Pancreas (tissue), 10 donors: ENCODE data around the gene PTPRK. TPM values are rescaled to one million over a fixed set of nuclear protein-coding genes. Genes with fewer than 3 reads are reported as not detected.
A peak's percentile ranks its signal among the peaks of the same experiment; 100 is the strongest.

Experiments
- ATAC-seq, 4 donors: fragments of 200-7000 bp; cut with Tn5 transposase; one replicate each; pipeline versions ENCODE4 v1.8.0 to v1.9.1; 2020; ENCODE audit warnings: mild to moderate bottlenecking in 4 of 4, moderate library complexity in 4 of 4
- DNase-seq, 6 donors: peaks; one replicate each; pipeline ENCODE4 v3.0.0-alpha.2; 2020
- FAIRE-seq: peaks from 2 replicates; lab custom pipeline; 2012; peaks lifted over from hg19 to GRCh38; lab: Jason Lieb, UNC
- H3K27ac ChIP-seq, 4 donors: fragments of 200-600 bp; sonication (generic); 1 replicate in 3 of 4; 2 replicates in 1 of 4; pipeline versions ENCODE4 v1.5.0 to v1.8.0; 2020
- H3K27me3 ChIP-seq, 4 donors: fragments of 200-600 bp; one replicate each; pipeline ENCODE4 v1.8.0; 2021
- H3K36me3 ChIP-seq, 3 donors: fragments of 200-600 bp; sonication (generic) in 1 of 3; one replicate each; pipeline versions ENCODE4 v1.5.0 to v1.8.0; 2020 to 2021
- H3K4me1 ChIP-seq, 3 donors: fragments of 200-600 bp; one replicate each; pipeline ENCODE4 v1.8.0; 2021
- H3K4me3 ChIP-seq, 4 donors: fragments of 200-600 bp; sonication (generic) in 2 of 4; one replicate each; pipeline versions ENCODE4 v1.5.0 to v1.8.0; 2020 to 2021
- H3K9me3 ChIP-seq, 4 donors: fragments of 200-600 bp; one replicate each; pipeline ENCODE4 v1.8.0; 2021
- WGBS, 2 donors: extraction: QIAGEN DNeasy Blood & Tissue Kit; methylation state at CpG; one replicate each; pipeline ENCODE4 v1.1.7; 2013; 5-methylcytosine and 5-hydroxymethylcytosine counted together
- intact Hi-C, 3 donors: fragments of 100-400 bp; cut with DNase I; formaldehyde crosslinking; loops; one replicate each; pipeline versions ENCODE4 v1.11.1 to v1.14.2; 2022
- polyA plus RNA-seq, 2 donors: library from polyadenylated mRNA; stranded (reverse); fragments of 200-250 nt; gene quantifications; one replicate each; pipeline ENCODE4 v1.2.3, GENCODE V29; 2013
- total RNA-seq, 6 donors: library from RNA; stranded (reverse); fragmentation: NEBNext Ultra II Directional in 4 of 6; extraction: Animal tissue kit (Norgen Biotek cat#: 25700) in 4 of 6; gene quantifications; one replicate each; pipeline versions ENCODE4 v1.2.1 to v1.2.4, GENCODE V29; 2021 to 2023
- TF ChIP-seq, protein P1 (sequence below), 4 donors: fragments of 200-600 bp; sonication (generic) in 3 of 4; IDR thresholded peaks; one replicate each; pipeline versions ENCODE4 v1.5.0 to v1.8.0; 2021; ENCODE audit warnings: antibody characterized with exemption in 4 of 4
- donor health status: healthy with polysubstance abuse.
- donor health status: DM: no; HTN: no; CAD: no; lungs with moderate emphysema.
- donor health status: DM: no; HTN: no; CAD: no.
- donor health status: control.
- donor health status: control.
- donor health status: Bipolar disorder and iron deficiency.
- donor health status: DM: yes; HTN: yes; CAD: no.
- donor health status: DM: no; HTN: no; CAD: no.
- donor health status: DM: no; HTN: no; CAD: no.
- donor health status: DM: yes; HTN: yes; CAD: no.

Gene PTPRK
- total and polyA plus RNA-seq, 8 donors = 10.5 to 72.7 (median 51.7) TPM

DNA sequence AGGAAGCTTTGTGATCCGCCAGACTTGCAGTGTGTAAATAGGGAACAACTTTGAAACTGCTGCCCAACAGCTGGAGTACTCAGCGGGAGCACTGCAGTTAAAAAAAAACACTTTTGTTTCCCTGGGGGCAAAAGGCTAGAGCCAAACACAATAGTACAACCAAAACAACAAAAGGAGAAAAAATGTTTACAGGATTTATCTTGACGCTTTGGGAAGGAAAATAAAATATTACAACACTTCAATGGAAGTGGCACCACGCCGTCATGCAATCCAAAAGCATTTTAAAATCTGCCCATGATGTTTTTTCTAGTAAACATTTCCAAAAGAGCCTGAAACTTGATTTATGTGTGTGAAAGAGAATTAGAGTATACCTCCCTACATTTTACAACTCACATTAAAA is 26.0 kb downstream of the PTPRK start:
- Histone ChIP-seq H3K27me3 (no peaks in the 10 kb centered on the region), H3K4me3 (no peak overlapping the region), H3K4me1 (peaks cover 21 to 46% (median 29%) of the 10 kb centered on the region in 3 donors), H3K9me3 (no peaks in the 10 kb centered on the region), H3K27ac (no peak overlapping the region), H3K36me3 (no peaks in the 10 kb centered on the region)
- no peak for FAIRE-seq
- intact Hi-C loops = no loop called here
- no peak for ATAC-seq
- 84 to 87% methylated on average over 5 of the region's 5 CpGs for WGBS, 2 donors
- TF ChIP-seq, protein P1, sequence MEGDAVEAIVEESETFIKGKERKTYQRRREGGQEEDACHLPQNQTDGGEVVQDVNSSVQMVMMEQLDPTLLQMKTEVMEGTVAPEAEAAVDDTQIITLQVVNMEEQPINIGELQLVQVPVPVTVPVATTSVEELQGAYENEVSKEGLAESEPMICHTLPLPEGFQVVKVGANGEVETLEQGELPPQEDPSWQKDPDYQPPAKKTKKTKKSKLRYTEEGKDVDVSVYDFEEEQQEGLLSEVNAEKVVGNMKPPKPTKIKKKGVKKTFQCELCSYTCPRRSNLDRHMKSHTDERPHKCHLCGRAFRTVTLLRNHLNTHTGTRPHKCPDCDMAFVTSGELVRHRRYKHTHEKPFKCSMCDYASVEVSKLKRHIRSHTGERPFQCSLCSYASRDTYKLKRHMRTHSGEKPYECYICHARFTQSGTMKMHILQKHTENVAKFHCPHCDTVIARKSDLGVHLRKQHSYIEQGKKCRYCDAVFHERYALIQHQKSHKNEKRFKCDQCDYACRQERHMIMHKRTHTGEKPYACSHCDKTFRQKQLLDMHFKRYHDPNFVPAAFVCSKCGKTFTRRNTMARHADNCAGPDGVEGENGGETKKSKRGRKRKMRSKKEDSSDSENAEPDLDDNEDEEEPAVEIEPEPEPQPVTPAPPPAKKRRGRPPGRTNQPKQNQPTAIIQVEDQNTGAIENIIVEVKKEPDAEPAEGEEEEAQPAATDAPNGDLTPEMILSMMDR (IDR thresholded peaks at IDR 0.05) = no peak
- DNase-seq = no peak

DNA sequence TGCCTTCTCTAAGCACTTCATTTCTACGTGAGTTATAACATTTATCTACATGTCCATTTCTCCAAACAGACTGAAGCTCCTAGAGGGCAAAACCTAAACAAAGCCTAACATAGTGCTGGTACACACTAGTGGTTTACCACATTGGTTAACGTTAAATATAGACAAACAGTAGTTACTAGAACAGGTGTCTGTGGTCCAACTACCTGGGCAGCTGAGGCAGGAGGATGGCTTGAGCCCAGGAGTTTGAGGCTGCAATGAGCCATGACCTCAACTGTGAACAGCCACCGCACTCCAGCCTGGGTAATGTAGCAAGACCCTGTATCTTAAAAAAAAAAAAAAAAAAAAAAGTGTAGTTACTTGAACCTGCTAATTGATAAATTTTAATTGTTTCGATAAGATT is 26.5 kb downstream of the PTPRK start:
- Histone ChIP-seq H3K36me3 (no peaks in the 10 kb centered on the region), H3K4me1 (peaks cover 21 to 40% (median 30%) of the 10 kb centered on the region in 3 donors), H3K27me3 (no peaks in the 10 kb centered on the region), H3K4me3 (no peak overlapping the region), H3K9me3 (no peaks in the 10 kb centered on the region), H3K27ac (peak overlapping the region in 1 of 4 donors; percentile 8)
- FAIRE-seq = no peak
- intact Hi-C loops = no loop called here
- no peak for ATAC-seq
- 92 to 94% methylated on average over 4 of the region's 4 CpGs for WGBS, 2 donors
- DNase-seq = no peak
- TF ChIP-seq, protein P1 (IDR thresholded peaks at IDR 0.05) = no peak

DNA sequence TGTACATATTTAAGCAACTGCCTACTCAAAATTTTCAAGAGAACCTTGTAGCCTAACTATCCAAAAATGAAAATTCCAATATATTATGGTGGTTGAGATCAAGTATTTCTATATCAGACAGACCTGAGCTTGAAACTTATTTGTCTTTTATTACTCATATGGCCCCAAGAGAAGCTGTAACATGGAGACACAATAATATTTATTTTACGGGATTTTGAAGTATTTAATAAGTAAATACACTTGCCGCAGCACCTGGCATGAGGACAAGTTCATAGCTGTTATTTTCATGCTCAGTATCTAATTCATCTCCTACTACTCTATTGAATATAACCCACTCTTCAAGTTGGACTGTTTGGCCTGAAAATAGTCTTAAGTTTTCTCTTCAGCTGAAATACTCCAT is 28.0 kb downstream of the PTPRK start:
- Histone ChIP-seq H3K27me3 (no peaks in the 10 kb centered on the region), H3K36me3 (no peaks in the 10 kb centered on the region), H3K4me1 (peaks cover 21 to 29% (median 22%) of the 10 kb centered on the region in 3 donors), H3K9me3 (no peaks in the 10 kb centered on the region), H3K27ac (peak overlapping the region; percentile 16 to 82 (median 50)), H3K4me3 (peak overlapping the region in 1 of 4 donors; percentile 21)
- 8 to 17% methylated on average over 2 of the region's 2 CpGs for WGBS, 2 donors
- FAIRE-seq (peak; percentile 47), ATAC-seq (peak; percentile 42 to 65 (median 52)), DNase-seq (peak in 3 of 6 donors; percentile 34 to 47 (median 38))
- TF ChIP-seq, protein P1 (IDR thresholded peaks at IDR 0.05) = no peak
- intact Hi-C loops = no loop called here

DNA sequence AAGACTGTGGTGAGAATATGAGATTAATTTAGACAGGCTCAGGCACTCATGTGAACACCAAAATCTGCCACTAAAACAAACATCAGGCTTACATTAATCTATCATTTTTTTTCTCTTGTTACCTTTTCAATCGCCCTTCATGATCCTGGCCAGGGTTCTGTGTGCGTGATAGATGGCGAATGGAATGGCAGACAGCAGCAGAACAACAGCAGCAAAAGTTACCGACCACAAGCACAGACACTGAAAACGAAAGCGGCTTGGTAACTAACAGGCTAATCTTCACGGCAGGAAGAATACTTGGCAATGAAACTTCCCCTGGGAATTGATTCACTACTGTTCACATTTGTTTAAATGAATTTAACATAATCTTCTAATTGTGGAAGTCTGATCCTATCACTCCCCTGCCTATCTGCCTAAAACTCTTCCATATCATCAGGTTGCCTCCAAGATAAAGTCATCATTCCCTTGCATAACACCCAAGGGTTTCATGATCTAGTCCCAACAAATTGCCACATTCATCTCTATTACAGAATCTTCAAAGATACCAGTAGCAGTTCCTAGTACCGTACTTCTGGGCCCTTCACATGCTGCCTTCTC is 28.7 kb downstream of the PTPRK start:
- Histone ChIP-seq H3K27me3 (no peaks in the 10 kb centered on the region), H3K9me3 (no peaks in the 10 kb centered on the region), H3K4me3 (peak overlapping the region in 2 of 4 donors; percentile 21 to 25), H3K4me1 (peaks cover 21 to 26% (median 22%) of the 10 kb centered on the region in 3 donors), H3K27ac (peak overlapping the region; percentile 16 to 82 (median 50)), H3K36me3 (no peaks in the 10 kb centered on the region)
- WGBS, 2 donors = 4 to 11% methylated on average over 8 of the region's 8 CpGs
- DNase-seq (peak in 2 of 6 donors; percentile 33 to 34), FAIRE-seq (peak; percentile 5), ATAC-seq (peak; percentile 54 to 79 (median 76))
- TF ChIP-seq, protein P1 (IDR thresholded peaks at IDR 0.05) = no peak
- intact Hi-C loops = no loop called here

DNA sequence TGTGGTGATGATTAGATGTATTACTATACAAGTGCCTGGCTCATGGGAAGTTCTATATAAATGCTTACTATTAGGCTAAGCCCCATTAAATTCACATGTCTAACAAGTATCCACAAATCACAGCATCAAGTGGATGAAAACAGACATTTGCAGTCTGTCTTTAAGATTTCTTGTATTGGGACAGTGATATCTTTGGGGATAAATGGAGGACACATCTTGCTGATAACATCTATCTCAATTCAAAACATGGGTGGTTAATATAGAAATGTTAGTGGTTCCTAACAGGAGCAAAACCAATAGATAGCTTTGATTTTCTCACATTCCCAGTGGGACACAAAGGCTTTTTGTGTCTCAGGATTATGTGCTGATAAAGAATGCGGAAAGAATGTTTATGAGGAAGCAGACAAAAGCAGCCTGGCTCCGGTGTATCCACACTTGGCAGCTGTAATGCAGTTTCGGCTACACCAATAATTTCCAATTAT is 29.3 kb downstream of the PTPRK start:
- DNase-seq = peak in 3 of 6 donors; percentile 28 to 45 (median 34)
- no peaks in the 10 kb centered on the region for H3K27me3 ChIP-seq
- peak overlapping the region; percentile 9 to 82 (median 50) for H3K27ac ChIP-seq
- H3K9me3 ChIP-seq = no peaks in the 10 kb centered on the region
- peak overlapping the region in 2 of 4 donors; percentile 21 to 25 for H3K4me3 ChIP-seq
- intact Hi-C loops = no loop called here
- FAIRE-seq = peak; percentile 37
- H3K4me1 ChIP-seq = peaks cover 21 to 26% (median 22%) of the 10 kb centered on the region in 3 donors
- H3K36me3 ChIP-seq = no peaks in the 10 kb centered on the region
- 8 to 9% methylated on average over 3 of the region's 3 CpGs for WGBS, 2 donors
- ATAC-seq = peak; percentile 67 to 79 (median 78)
- TF ChIP-seq, protein P1 (IDR thresholded peaks at IDR 0.05) = no peak
